NB4 (cell line): Measurements from ENCODE around the gene MGMT.

Experiments used
- DNase-seq: peaks from one replicate; pipeline ENCODE4 v3.0.0; 2010; ENCODE audit warnings: low read depth
- H3K4me3 ChIP-seq: one replicate; pipeline ENCODE4 v1.5.1; 2011; ENCODE audit warnings: mild to moderate bottlenecking, low read depth, low read length, moderate library complexity
- CTCF ChIP-seq: IDR thresholded peaks from one replicate; pipeline ENCODE4 v1.5.1; 2012; ENCODE audit warnings: low read depth, low read length
- MAX ChIP-seq: IDR thresholded peaks from 2 replicates; pipeline ENCODE4 v1.6.1; 2011; ENCODE audit warnings: low read depth, low read length
- MYC ChIP-seq: IDR thresholded peaks from 2 replicates; pipeline ENCODE4 v1.6.1; 2011; ENCODE audit warnings: low read depth, low read length
- POLR2A ChIP-seq: IDR thresholded peaks from 2 replicates; pipeline ENCODE4 v1.6.1; 2011; ENCODE audit warnings: mild to moderate bottlenecking; ENCODE audit not compliant: insufficient read length; ENCODE audit errors: extremely low read depth

Gene MGMT

GRCh38 chr10:129675027-129675769, 208.2 kb downstream of the MGMT start:
- TF ChIP-seq POLR2A (no peak), CTCF (no peak), MAX (no peak), MYC (no peak)

GRCh38 chr10:129676014-129676413, 209.0 kb downstream of the MGMT start:
- TF ChIP-seq CTCF (no peak), MYC (no peak), MAX (no peak), POLR2A (no peak)
- no peak overlapping the region for H3K4me3 ChIP-seq
- peak; percentile 51 for DNase-seq

More at GRCh38 chr10:129675027-129675769, 208.2 kb downstream of the MGMT start:
- DNase-seq, result no peak
- H3K4me3 ChIP-seq, result no peak overlapping the region

- no peak overlapping the region for H3K4me3 ChIP-seq
These were observed 210.4 kb downstream of the MGMT start for GRCh38 chr10:129677377-129677927.

GRCh38 chr10:129678186-129678585, 211.1 kb downstream of the MGMT start:
- TF ChIP-seq CTCF (no peak), MYC (no peak)
- DNase-seq, result no peak
- no peak overlapping the region for H3K4me3 ChIP-seq

More at GRCh38 chr10:129677377-129677927, 210.4 kb downstream of the MGMT start:
- TF ChIP-seq MAX (no peak), POLR2A (no peak), CTCF (no peak), MYC (no peak)
- no peak for DNase-seq

- no peak overlapping the region for H3K4me3 ChIP-seq
- no peak for DNase-seq
- no peak for TF ChIP-seq MAX
- no peak for TF ChIP-seq CTCF
- no peak for TF ChIP-seq POLR2A
- TF ChIP-seq MYC, result no peak
These were observed 212.2 kb downstream of the MGMT start for GRCh38 chr10:129679207-129679606.
